PC-3 (cell line): ENCODE results near the gene SAMD14.

Experiments used
- EZH2 ChIP-seq: fragments of 300-600 bp; sonication (generic); IDR thresholded peaks from one replicate; pipeline ENCODE4 v1.6.1; 2017; ENCODE audit warnings: antibody characterized with exemption, mild to moderate bottlenecking, low read length; ENCODE audit not compliant: unreplicated experiment
- TF ChIP-seq, protein P1 (sequence below): fragments of 300-600 bp; sonication (generic); conservative IDR thresholded peaks from 2 replicates; pipeline ENCODE4 v1.5.1; 2017; ENCODE audit warnings: antibody characterized with exemption, low read depth, mild to moderate bottlenecking, low read length

DNA sequence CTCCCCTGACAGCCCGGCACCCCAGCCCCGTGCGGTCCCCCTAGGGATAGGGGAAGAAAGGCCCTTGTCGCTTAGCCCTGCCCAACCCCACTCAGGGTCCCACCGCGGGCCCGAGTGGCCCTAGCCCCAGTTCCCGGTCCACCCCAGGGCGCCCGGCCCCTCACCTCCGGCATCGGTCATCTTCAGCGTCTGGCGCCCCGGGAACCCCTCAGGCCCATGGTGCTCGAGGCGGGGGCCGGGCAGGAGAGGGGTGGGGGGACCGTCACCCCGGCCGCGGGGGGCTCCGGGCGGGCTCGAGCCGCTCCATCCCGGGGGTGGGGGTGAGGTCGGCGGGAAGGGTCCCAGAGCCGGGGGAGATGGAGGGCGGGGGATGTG lies 620 bp downstream of the SAMD14 start:
- TF ChIP-seq EZH2, result no peak
- TF ChIP-seq, protein P1, sequence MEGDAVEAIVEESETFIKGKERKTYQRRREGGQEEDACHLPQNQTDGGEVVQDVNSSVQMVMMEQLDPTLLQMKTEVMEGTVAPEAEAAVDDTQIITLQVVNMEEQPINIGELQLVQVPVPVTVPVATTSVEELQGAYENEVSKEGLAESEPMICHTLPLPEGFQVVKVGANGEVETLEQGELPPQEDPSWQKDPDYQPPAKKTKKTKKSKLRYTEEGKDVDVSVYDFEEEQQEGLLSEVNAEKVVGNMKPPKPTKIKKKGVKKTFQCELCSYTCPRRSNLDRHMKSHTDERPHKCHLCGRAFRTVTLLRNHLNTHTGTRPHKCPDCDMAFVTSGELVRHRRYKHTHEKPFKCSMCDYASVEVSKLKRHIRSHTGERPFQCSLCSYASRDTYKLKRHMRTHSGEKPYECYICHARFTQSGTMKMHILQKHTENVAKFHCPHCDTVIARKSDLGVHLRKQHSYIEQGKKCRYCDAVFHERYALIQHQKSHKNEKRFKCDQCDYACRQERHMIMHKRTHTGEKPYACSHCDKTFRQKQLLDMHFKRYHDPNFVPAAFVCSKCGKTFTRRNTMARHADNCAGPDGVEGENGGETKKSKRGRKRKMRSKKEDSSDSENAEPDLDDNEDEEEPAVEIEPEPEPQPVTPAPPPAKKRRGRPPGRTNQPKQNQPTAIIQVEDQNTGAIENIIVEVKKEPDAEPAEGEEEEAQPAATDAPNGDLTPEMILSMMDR, result no peak
